H1 (cell line): ENCODE results near the gene ELFN1. TPM values are rescaled to one million over a fixed set of nuclear protein-coding genes. Genes with fewer than 3 reads are reported as not detected.

ENCODE experiments used
- EZH2 ChIP-seq: fragments of 200-600 bp; sonication (generic); IDR thresholded peaks from 2 replicates; pipeline ENCODE4 v1.7.1; 2012; ENCODE audit warnings: low read depth, mild to moderate bottlenecking, moderate library complexity, low read length, inconsistent platforms; ENCODE audit not compliant: severe bottlenecking
- YY1 ChIP-seq: IDR thresholded peaks from 2 replicates; pipeline ENCODE4 v1.6.1; 2011; ENCODE audit warnings: low read depth, mild to moderate bottlenecking, low read length
- polyA plus RNA-seq, 7 experiments: library from polyadenylated mRNA; depleted of rRNA in 3 of 7; stranded (reverse) in 5 of 7; unstranded in 2 of 7; fragments of >200 nt in 5 of 7; fragments of 200-250 nt in 2 of 7; gene quantifications; 1 replicate in 5 of 7; 2 replicates in 1 of 7; 4 replicates in 1 of 7; pipeline versions ENCODE4 v1.2.1 to v1.2.3, GENCODE V29; 2011 to 2013; ENCODE audit warnings: missing spikeins in 2 of 7, mixed read lengths in 2 of 7
- total RNA-seq: library from RNA; stranded (reverse); fragmentation: NEBNext Ultra II Directional; extraction: Animal tissue kit (Norgen Biotek cat#: 25700); gene quantifications from 2 replicates; pipeline ENCODE4 v1.2.1, GENCODE V29; 2021

Gene ELFN1
- total and polyA plus RNA-seq, 2 of the 8 experiments (the other 6 are each of a cell fraction or from before 2014, with no cell fraction given): 2.0 to 4.5 TPM

DNA sequence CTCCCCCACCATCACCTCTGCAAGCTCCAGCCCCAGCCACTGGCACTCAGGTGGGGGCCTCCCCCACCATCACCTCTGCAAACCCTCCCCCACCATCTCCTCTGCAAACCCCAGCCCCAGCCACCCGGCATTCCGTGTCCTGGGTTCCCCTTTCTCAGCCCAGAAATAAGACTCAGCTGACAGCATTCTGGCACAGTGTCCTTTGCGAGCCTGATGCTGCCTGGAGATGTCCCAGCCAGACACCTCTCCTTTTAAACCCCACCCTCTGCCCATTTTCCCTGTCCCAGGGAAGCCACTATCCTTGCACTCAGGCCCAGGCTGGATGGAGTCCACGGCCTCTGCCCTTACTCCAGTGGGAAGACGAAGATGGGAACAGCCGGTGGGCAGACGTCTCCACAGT, 49.8 kb downstream of the ELFN1 start (continued):
- no peak for TF ChIP-seq YY1
- no peak for TF ChIP-seq EZH2
